Stomach (tissue), 4 donors: ENCODE results near the gene PMVK.

Experiments used
- CTCF ChIP-seq, 7 experiments: fragments of 450-650 bp in 4 of 7; fragments of 200-600 bp in 3 of 7; sonication (generic) in 3 of 7; IDR thresholded peaks; one replicate each; pipeline ENCODE4 v1.5.1; 2016 to 2019; ENCODE audit warnings: antibody characterized with exemption in 7 of 7, control low read depth in 2 of 7, mild to moderate bottlenecking in 1 of 7
- EP300 ChIP-seq: sonication (generic); formaldehyde crosslinking; IDR thresholded peaks from one replicate; pipeline ENCODE4 v1.6.1; 2017; ENCODE audit warnings: antibody characterized with exemption
- POLR2A ChIP-seq, 4 donors: fragments of 450-650 bp; IDR thresholded peaks; one replicate each; pipeline ENCODE4 v1.6.1; 2016; ENCODE audit warnings: antibody characterized with exemption in 4 of 4, control low read depth in 2 of 4, mild to moderate bottlenecking in 1 of 4, moderate library complexity in 1 of 4
- POLR2AphosphoS5 ChIP-seq, 3 donors: sonication (generic); formaldehyde crosslinking; IDR thresholded peaks; one replicate each; pipeline ENCODE4 v1.6.1; 2016; ENCODE audit warnings: antibody characterized with exemption in 3 of 3

- no peak for TF ChIP-seq CTCF (IDR thresholded peaks at IDR 0.05)
- no peak for TF ChIP-seq POLR2AphosphoS5 (IDR thresholded peaks at IDR 0.05)
- TF ChIP-seq POLR2A (IDR thresholded peaks at IDR 0.05): no peak
- TF ChIP-seq EP300: no peak
Observed at GRCh38 chr1:154945160-154945961, 8.8 kb upstream of the PMVK start.
